Activated CD4-positive, alpha-beta memory T cell treated with anti-CD3 and anti-CD28 coated beads for 36 hours (primary cell): ENCODE results near the gene SLC44A1. TPM values are rescaled to one million over a fixed set of nuclear protein-coding genes. Genes with fewer than 3 reads are reported as not detected.

Source experiments
- CTCF ChIA-PET: fragments of 350-600 bp; sonication (Branson Sonifier 250); formaldehyde crosslinking; loops from one replicate; lab custom pipeline; 2021; ENCODE audit warnings: antibody characterized with exemption, inconsistent platforms; lab: Charles Lee
- POLR2A ChIA-PET: fragments of 350-600 bp; sonication (Branson Sonifier 250); formaldehyde crosslinking; loops from one replicate; lab custom pipeline; 2021; ENCODE audit warnings: antibody characterized with exemption; lab: Charles Lee
- DNase-seq: peaks from one replicate; pipeline ENCODE4 v3.0.0-alpha.2; 2020
- H3K27ac Mint-ChIP-seq: one replicate; pipeline ENCODE4 v1.8.0; 2021; ENCODE audit warnings: mixed read lengths
- H3K27me3 Mint-ChIP-seq: one replicate; pipeline ENCODE4 v1.8.0; 2021; ENCODE audit warnings: mixed read lengths
- H3K36me3 Mint-ChIP-seq: one replicate; pipeline ENCODE4 v1.8.0; 2021; ENCODE audit warnings: mixed read lengths
- H3K4me1 Mint-ChIP-seq: one replicate; pipeline ENCODE4 v1.8.0; 2021; ENCODE audit warnings: low read depth, mixed read lengths
- H3K4me3 Mint-ChIP-seq: one replicate; pipeline ENCODE4 v1.8.0; 2021; ENCODE audit warnings: mild to moderate bottlenecking, mixed read lengths
- H3K9me3 Mint-ChIP-seq: one replicate; pipeline ENCODE4 v1.8.0; 2021; ENCODE audit warnings: mixed read lengths
- intact Hi-C: fragments of 100-400 bp; cut with micrococcal nuclease; formaldehyde crosslinking; loops from one replicate; pipeline ENCODE4 v1.15.1; 2023
- total RNA-seq, 2 experiments: library from RNA; stranded (reverse); gene quantifications; one replicate each; pipeline ENCODE4 v1.2.3, GENCODE V29; 2021

Gene SLC44A1
- total RNA-seq, 2 experiments from 2014 or later = 11.8 to 12.2 TPM

- no peak overlapping the region for H3K4me3 Mint-ChIP-seq
- no peaks in the 10 kb centered on the region for H3K9me3 Mint-ChIP-seq
- no peaks in the 10 kb centered on the region for H3K27me3 Mint-ChIP-seq
- no peak overlapping the region for H3K27ac Mint-ChIP-seq
- H3K4me1 Mint-ChIP-seq = peaks cover 8% of the 10 kb centered on the region
- no peak for DNase-seq
- CTCF ChIA-PET = no interaction called here
- H3K36me3 Mint-ChIP-seq = no peaks in the 10 kb centered on the region
- POLR2A ChIA-PET = no interaction called here
- intact Hi-C loops = no loop called here
These were observed 36.2 kb downstream of the SLC44A1 start for GRCh38 chr9:105280691-105281090.

GRCh38 chr9:105281272-105281671, 36.8 kb downstream of the SLC44A1 start:
- H3K36me3 Mint-ChIP-seq = no peaks in the 10 kb centered on the region
- H3K9me3 Mint-ChIP-seq = no peaks in the 10 kb centered on the region
- H3K27me3 Mint-ChIP-seq = no peaks in the 10 kb centered on the region
- no peak overlapping the region for H3K4me3 Mint-ChIP-seq
- intact Hi-C loops = no loop called here
- H3K4me1 Mint-ChIP-seq = peaks cover 8% of the 10 kb centered on the region
- ChIA-PET POLR2A (no interaction called here), CTCF (no interaction called here)
- H3K27ac Mint-ChIP-seq = no peak overlapping the region
- no peak for DNase-seq

DNA sequence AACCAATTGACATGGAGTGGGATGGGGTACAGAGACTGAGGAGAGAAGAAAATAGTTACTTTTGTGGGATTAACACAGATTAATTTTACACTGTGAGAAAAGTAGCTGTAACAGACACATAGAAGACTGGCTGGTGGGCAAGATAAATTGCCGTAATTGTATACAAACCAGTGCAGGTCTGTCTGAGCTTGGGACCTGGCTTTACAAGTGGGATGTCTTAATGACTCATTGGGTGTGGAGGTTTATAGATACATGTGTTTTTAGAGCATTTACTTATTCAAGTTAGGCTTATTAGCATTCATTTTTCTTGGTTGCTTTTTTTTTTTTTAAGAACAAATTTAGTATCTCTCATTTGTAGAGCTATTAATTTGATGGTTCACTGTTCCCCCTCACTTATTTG, 37.5 kb downstream of the SLC44A1 start:
- H3K36me3 Mint-ChIP-seq = no peaks in the 10 kb centered on the region
- H3K27me3 Mint-ChIP-seq = no peaks in the 10 kb centered on the region
- no peak overlapping the region for H3K27ac Mint-ChIP-seq
- no peak for DNase-seq
- ChIA-PET CTCF (no interaction called here), POLR2A (no interaction called here)
- intact Hi-C loops = no loop called here
- no peak overlapping the region for H3K4me3 Mint-ChIP-seq
- H3K9me3 Mint-ChIP-seq = no peaks in the 10 kb centered on the region
- peaks cover 8% of the 10 kb centered on the region for H3K4me1 Mint-ChIP-seq

- CTCF ChIA-PET = no interaction called here
These were observed 38.6 kb downstream of the SLC44A1 start for GRCh38 chr9:105282870-105283621.

DNA sequence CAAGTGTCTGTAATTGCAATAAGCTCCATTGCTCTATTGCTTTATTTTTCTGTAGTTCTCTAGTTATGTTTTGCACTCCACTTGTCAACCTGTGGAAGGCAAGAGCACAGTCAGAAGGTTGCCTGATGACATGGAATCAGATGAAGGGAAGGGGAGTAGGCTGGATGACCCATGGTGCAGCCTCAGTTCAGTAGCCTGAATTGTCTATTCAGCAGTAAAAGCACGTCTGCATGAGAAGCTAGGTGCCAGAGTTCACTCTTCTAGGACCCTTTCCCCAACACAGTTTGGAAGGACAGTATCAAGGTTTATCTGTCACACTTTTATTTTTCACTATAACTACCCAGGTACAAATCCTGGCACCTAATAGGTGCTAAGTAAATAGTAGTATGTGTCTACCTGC, 39.3 kb downstream of the SLC44A1 start:
- DNase-seq = no peak
- Mint-ChIP-seq H3K27ac (no peak overlapping the region), H3K4me3 (no peak overlapping the region), H3K9me3 (no peaks in the 10 kb centered on the region), H3K27me3 (no peaks in the 10 kb centered on the region), H3K4me1 (peaks cover 8% of the 10 kb centered on the region), H3K36me3 (no peaks in the 10 kb centered on the region)
- intact Hi-C loops = no loop called here
- ChIA-PET POLR2A (no interaction called here), CTCF (interaction anchor here (0.7 kb wide), 1 partner anchor 9 kb away, joined by 3 read pairs; no protein-coding TSS in a partner anchor)

More at GRCh38 chr9:105282870-105283621, 38.6 kb downstream of the SLC44A1 start:
- no peak overlapping the region for H3K4me3 Mint-ChIP-seq
- no peaks in the 10 kb centered on the region for H3K9me3 Mint-ChIP-seq
- intact Hi-C loops = no loop called here
- H3K4me1 Mint-ChIP-seq = peaks cover 8% of the 10 kb centered on the region
- no peak overlapping the region for H3K27ac Mint-ChIP-seq
- no peaks in the 10 kb centered on the region for H3K36me3 Mint-ChIP-seq
- H3K27me3 Mint-ChIP-seq = no peaks in the 10 kb centered on the region
- POLR2A ChIA-PET = no interaction called here
- no peak for DNase-seq

GRCh38 chr9:105284463-105284862, 40.0 kb downstream of the SLC44A1 start:
- POLR2A ChIA-PET = no interaction called here

DNA sequence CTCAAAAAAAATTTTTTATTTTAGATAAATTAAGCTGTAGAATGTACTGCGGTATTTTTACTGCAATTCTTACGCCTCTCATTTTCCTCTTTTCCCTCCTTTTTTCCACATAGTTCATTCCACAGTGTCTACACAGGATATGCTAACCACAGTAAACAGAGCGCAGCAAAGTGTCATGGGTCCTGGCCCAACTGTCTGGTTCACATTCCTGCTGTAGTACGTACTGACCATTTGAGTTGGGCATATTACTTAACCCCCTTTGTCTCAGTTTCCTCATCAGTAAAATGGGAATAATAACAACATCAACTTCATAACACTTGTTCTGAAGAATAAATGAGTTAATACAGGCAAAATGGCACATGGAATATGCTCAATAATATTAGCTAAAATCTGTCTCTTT, 41.6 kb downstream of the SLC44A1 start:
- H3K4me3 Mint-ChIP-seq = no peak overlapping the region
- intact Hi-C loops = no loop called here
- no peak for DNase-seq
- H3K9me3 Mint-ChIP-seq = no peaks in the 10 kb centered on the region
- no peaks in the 10 kb centered on the region for H3K27me3 Mint-ChIP-seq
- H3K36me3 Mint-ChIP-seq = no peaks in the 10 kb centered on the region
- CTCF ChIA-PET = no interaction called here
- H3K27ac Mint-ChIP-seq = no peak overlapping the region
- H3K4me1 Mint-ChIP-seq = peaks cover 5% of the 10 kb centered on the region
- POLR2A ChIA-PET = no interaction called here

More at GRCh38 chr9:105284463-105284862, 40.0 kb downstream of the SLC44A1 start:
- intact Hi-C loops = no loop called here
- no peak for DNase-seq
- H3K9me3 Mint-ChIP-seq = no peaks in the 10 kb centered on the region
- CTCF ChIA-PET = interaction anchor here (0.7 kb wide), 1 partner anchor 9 kb away, joined by 3 read pairs; no protein-coding TSS in a partner anchor
- no peaks in the 10 kb centered on the region for H3K36me3 Mint-ChIP-seq
- H3K4me1 Mint-ChIP-seq = peaks cover 8% of the 10 kb centered on the region
- H3K4me3 Mint-ChIP-seq = no peak overlapping the region
- H3K27ac Mint-ChIP-seq = no peak overlapping the region
- no peaks in the 10 kb centered on the region for H3K27me3 Mint-ChIP-seq

DNA sequence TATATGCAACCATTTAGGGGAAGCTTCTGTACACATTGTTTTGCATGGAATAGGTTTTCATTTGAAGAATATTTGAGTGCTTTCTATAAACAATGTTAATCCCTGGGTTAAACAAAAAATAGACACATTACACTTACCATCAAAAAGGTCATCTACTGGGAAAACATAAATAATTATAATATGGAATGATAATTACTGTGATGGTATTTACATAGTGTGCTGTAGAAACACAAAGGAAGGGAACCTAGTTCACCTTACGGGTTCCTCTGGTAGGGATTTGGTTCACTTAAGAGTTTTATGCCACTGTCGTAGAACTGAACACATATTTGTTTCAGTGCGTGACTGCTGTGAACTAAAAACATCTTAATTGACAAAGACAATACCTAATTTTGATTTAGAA, 44.9 kb downstream of the SLC44A1 start:
- ChIA-PET CTCF (no interaction called here), POLR2A (no interaction called here)
- Mint-ChIP-seq H3K36me3 (no peaks in the 10 kb centered on the region), H3K27me3 (no peaks in the 10 kb centered on the region), H3K4me1 (peaks cover 6% of the 10 kb centered on the region), H3K9me3 (no peaks in the 10 kb centered on the region), H3K4me3 (no peak overlapping the region), H3K27ac (no peak overlapping the region)
- intact Hi-C loops = no loop called here
- no peak for DNase-seq

DNA sequence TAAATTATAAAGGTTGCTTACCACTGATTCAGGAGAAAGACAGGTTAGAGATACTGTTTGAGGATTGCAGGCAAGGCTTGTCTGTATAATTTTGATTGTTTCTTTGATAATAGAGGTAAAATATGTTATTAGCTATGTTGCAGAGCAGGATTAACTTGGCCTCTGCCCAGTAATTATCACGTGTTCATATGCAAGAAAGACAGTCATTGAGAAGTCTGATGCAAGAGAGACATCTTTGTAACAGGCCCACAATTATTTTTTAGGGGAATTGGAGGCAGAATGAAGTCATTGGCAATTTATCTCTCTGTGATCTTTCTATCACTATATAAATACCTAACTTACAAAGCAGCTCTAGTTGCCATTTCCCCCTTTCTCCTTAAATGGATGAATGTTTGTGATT, 46.0 kb downstream of the SLC44A1 start:
- intact Hi-C loops = no loop called here
- Mint-ChIP-seq H3K36me3 (no peaks in the 10 kb centered on the region), H3K27me3 (no peaks in the 10 kb centered on the region), H3K9me3 (no peaks in the 10 kb centered on the region), H3K4me1 (peaks cover 5% of the 10 kb centered on the region), H3K4me3 (no peak overlapping the region), H3K27ac (no peak overlapping the region)
- ChIA-PET CTCF (no interaction called here), POLR2A (no interaction called here)
- DNase-seq = no peak

GRCh38 chr9:105290954-105291353, 46.5 kb downstream of the SLC44A1 start:
- H3K27ac Mint-ChIP-seq = no peak overlapping the region
- no peaks in the 10 kb centered on the region for H3K9me3 Mint-ChIP-seq
- intact Hi-C loops = no loop called here
- no peak for DNase-seq
- ChIA-PET CTCF (no interaction called here), POLR2A (no interaction called here)
- H3K4me3 Mint-ChIP-seq = no peak overlapping the region
- H3K4me1 Mint-ChIP-seq = peaks cover 5% of the 10 kb centered on the region
- no peaks in the 10 kb centered on the region for H3K27me3 Mint-ChIP-seq
- no peaks in the 10 kb centered on the region for H3K36me3 Mint-ChIP-seq

DNA sequence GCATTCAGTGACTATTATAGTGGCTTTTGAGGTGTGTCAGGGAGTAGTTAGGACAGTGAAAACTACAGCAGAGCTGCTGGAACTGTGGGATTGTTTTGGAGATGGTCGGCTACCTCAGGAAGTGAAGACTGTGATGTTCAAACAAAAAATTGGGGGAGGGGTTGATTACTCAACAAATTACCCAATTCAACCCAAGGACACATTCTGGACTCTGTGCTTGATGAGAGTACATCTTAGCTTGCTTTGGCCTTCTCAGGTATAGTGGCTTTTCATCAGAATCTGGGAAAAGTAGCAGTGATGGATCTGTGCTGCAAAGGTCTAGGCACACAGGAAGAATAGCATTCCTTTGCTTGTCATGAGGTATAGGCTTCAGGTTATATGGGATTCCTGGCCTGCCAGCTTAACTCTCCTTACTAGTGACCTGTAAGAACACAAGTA, 47.0 kb downstream of the SLC44A1 start:
- POLR2A ChIA-PET = no interaction called here
- no peak overlapping the region for H3K4me3 Mint-ChIP-seq
- DNase-seq = no peak
- H3K27me3 Mint-ChIP-seq = no peaks in the 10 kb centered on the region
- CTCF ChIA-PET = no interaction called here
- H3K27ac Mint-ChIP-seq = no peak overlapping the region
- H3K9me3 Mint-ChIP-seq = no peaks in the 10 kb centered on the region
- peaks cover 6% of the 10 kb centered on the region for H3K4me1 Mint-ChIP-seq
- no peaks in the 10 kb centered on the region for H3K36me3 Mint-ChIP-seq
- intact Hi-C loops = no loop called here

DNA sequence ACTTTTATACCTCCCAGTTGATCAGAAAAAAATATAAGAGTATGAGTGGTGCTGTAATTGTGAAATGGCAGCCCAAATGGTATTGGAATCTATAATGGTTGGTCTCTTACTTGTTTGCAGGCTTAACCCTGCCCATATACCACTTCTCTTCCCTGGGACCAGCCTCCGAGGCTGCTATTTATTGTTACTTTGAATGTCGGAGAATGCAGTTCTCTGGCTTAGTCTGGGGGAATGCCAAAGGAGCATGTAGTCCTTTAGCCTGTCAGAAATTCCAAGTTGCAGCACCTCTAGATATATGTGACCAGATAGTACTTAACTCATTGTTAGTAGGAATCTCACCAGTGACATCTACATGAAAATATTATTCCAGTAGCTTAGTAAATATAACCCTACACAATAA, 47.5 kb downstream of the SLC44A1 start:
- Mint-ChIP-seq H3K27ac (no peak overlapping the region), H3K36me3 (no peaks in the 10 kb centered on the region), H3K27me3 (no peaks in the 10 kb centered on the region), H3K9me3 (no peaks in the 10 kb centered on the region), H3K4me1 (peaks cover 11% of the 10 kb centered on the region), H3K4me3 (no peak overlapping the region)
- CTCF ChIA-PET = no interaction called here
- no peak for DNase-seq
- intact Hi-C loops = no loop called here
- POLR2A ChIA-PET = no interaction called here

GRCh38 chr9:105293408-105293807, 49.0 kb downstream of the SLC44A1 start:
- H3K4me3 Mint-ChIP-seq = no peak overlapping the region
- CTCF ChIA-PET = interaction anchor here (0.7 kb wide), 1 partner anchor 9 kb away, joined by 3 read pairs; no protein-coding TSS in a partner anchor
- POLR2A ChIA-PET = no interaction called here
- H3K27ac Mint-ChIP-seq = no peak overlapping the region
- peaks cover 13% of the 10 kb centered on the region for H3K4me1 Mint-ChIP-seq
- intact Hi-C loops = no loop called here
- no peaks in the 10 kb centered on the region for H3K27me3 Mint-ChIP-seq
- no peaks in the 10 kb centered on the region for H3K36me3 Mint-ChIP-seq
- no peak for DNase-seq
- H3K9me3 Mint-ChIP-seq = no peaks in the 10 kb centered on the region
